CD14-positive monocyte (primary cell): ENCODE data around the gene JARID2. TPM values are rescaled to one million over a fixed set of nuclear protein-coding genes. Genes with fewer than 3 reads are reported as not detected.

Experiments used
- DNase-seq, 3 donors: peaks; one replicate each; pipeline ENCODE4 v3.0.0-alpha.2; 2011 to 2022
- H2AFZ ChIP-seq: 2 replicates; pipeline ENCODE4 v1.6.0; 2012; ENCODE audit warnings: mild to moderate bottlenecking, low read depth, low read length, inconsistent platforms; ENCODE audit not compliant: insufficient read depth, poor library complexity, severe bottlenecking
- H3K27ac ChIP-seq, 2 donors: 1 replicate in 1 of 2; 2 replicates in 1 of 2; pipeline ENCODE4 v1.5.1; 2012 to 2013; ENCODE audit warnings: low read length in 2 of 2, control low read depth in 1 of 2, inconsistent platforms in 1 of 2, low read depth in 1 of 2, mild to moderate bottlenecking in 1 of 2
- H3K27me3 ChIP-seq, 2 donors: one replicate each; pipeline versions ENCODE4 v1.6.0 to v1.6.1; 2011 to 2013; ENCODE audit warnings: low read length in 2 of 2; ENCODE audit not compliant: control insufficient read depth in 2 of 2, insufficient read depth in 2 of 2
- H3K36me3 ChIP-seq, 2 donors: replicated peaks in 1 of 2; 1 replicate in 1 of 2; 2 replicates in 1 of 2; pipeline versions ENCODE4 v1.5.1 to v1.6.1; 2012 to 2013; ENCODE audit warnings: low read length in 2 of 2, control low read depth in 1 of 2, inconsistent platforms in 1 of 2, mild to moderate bottlenecking in 1 of 2; ENCODE audit not compliant: insufficient read depth in 2 of 2, control insufficient read depth in 1 of 2
- H3K4me1 ChIP-seq, 2 donors: 1 replicate in 1 of 2; 2 replicates in 1 of 2; pipeline versions ENCODE4 v1.5.1 to v1.6.1; 2012 to 2013; ENCODE audit warnings: low read length in 2 of 2, control low read depth in 1 of 2, inconsistent platforms in 1 of 2, mild to moderate bottlenecking in 1 of 2, moderate library complexity in 1 of 2; ENCODE audit not compliant: insufficient read depth in 2 of 2, control insufficient read depth in 1 of 2
- H3K4me2 ChIP-seq: replicated peaks from 2 replicates; pipeline ENCODE3; 2012; ENCODE audit warnings: low read length, moderate library complexity, mild to moderate bottlenecking; ENCODE audit not compliant: poor library complexity, severe bottlenecking; ENCODE audit errors: extremely low read depth
- H3K4me3 ChIP-seq, 3 experiments: fragments of 200-600 bp in 1 of 3; sonication (generic) in 1 of 3; replicated peaks in 1 of 3; 1 replicate in 2 of 3; 2 replicates in 1 of 3; pipeline ENCODE4 v1.5.1; 2011 to 2013; ENCODE audit warnings: low read length in 3 of 3, mild to moderate bottlenecking in 3 of 3, control low read depth in 2 of 3, low read depth in 2 of 3, inconsistent platforms in 1 of 3, moderate library complexity in 1 of 3
- H3K79me2 ChIP-seq: 2 replicates; pipeline ENCODE4 v1.6.0; 2012; ENCODE audit warnings: mild to moderate bottlenecking, control low read depth, inconsistent platforms, low read length, moderate library complexity; ENCODE audit not compliant: insufficient read depth
- H3K9ac ChIP-seq: 2 replicates; pipeline ENCODE4 v1.6.0; 2017; ENCODE audit warnings: low read length, mild to moderate bottlenecking; ENCODE audit not compliant: insufficient read depth, poor library complexity, severe bottlenecking
- H3K9me3 ChIP-seq, 2 donors: replicated peaks in 1 of 2; 1 replicate in 1 of 2; 2 replicates in 1 of 2; pipeline versions ENCODE4 v1.5.1 to v1.6.1; 2012 to 2013; ENCODE audit warnings: low read length in 2 of 2, control low read depth in 1 of 2; ENCODE audit not compliant: control insufficient read depth in 1 of 2, insufficient read depth in 1 of 2
- H4K20me1 ChIP-seq: 2 replicates; pipeline ENCODE4 v1.6.0; 2012; ENCODE audit warnings: mild to moderate bottlenecking, low read length, control low read depth, moderate library complexity; ENCODE audit not compliant: insufficient read depth
- H3K27ac Mint-ChIP-seq, 7 donors: one replicate each; pipeline ENCODE4 v1.8.0; 2020; ENCODE audit warnings: mild to moderate bottlenecking in 7 of 7, mixed read lengths in 7 of 7, moderate library complexity in 6 of 7, inconsistent platforms in 2 of 7
- H3K27me3 Mint-ChIP-seq, 3 donors: one replicate each; pipeline ENCODE4 v1.8.0; 2021 to 2022; ENCODE audit warnings: low read depth in 3 of 3, mild to moderate bottlenecking in 3 of 3, mixed read lengths in 3 of 3, moderate library complexity in 3 of 3, inconsistent platforms in 1 of 3
- H3K36me3 Mint-ChIP-seq, 2 donors: one replicate each; pipeline ENCODE4 v1.8.0; 2020; ENCODE audit warnings: mixed read lengths in 2 of 2, inconsistent platforms in 1 of 2, mild to moderate bottlenecking in 1 of 2
- H3K4me1 Mint-ChIP-seq: one replicate; pipeline ENCODE4 v1.8.0; 2020; ENCODE audit warnings: mild to moderate bottlenecking, mixed read lengths
- H3K4me3 Mint-ChIP-seq, 2 donors: one replicate each; pipeline ENCODE4 v1.8.0; 2020; ENCODE audit warnings: mild to moderate bottlenecking in 2 of 2, mixed read lengths in 2 of 2, moderate library complexity in 1 of 2
- H3K9me3 Mint-ChIP-seq, 7 donors: one replicate each; pipeline ENCODE4 v1.8.0; 2020 to 2022; ENCODE audit warnings: mixed read lengths in 7 of 7, mild to moderate bottlenecking in 6 of 7, moderate library complexity in 6 of 7, inconsistent platforms in 2 of 7
- CTCF ChIP-seq: fragments of 200-600 bp; IDR thresholded peaks from one replicate; pipeline ENCODE4 v1.8.0; 2022; ENCODE audit warnings: antibody characterized with exemption, mild to moderate bottlenecking
- WGBS: methylation state at CpG from one replicate; pipeline ENCODE4 v1.1.5; 2013; ENCODE audit warnings: missing lambda C conversion rate; ENCODE audit not compliant: insufficient coverage; 5-methylcytosine and 5-hydroxymethylcytosine counted together
- intact Hi-C, 2 donors: fragments of 100-400 bp; cut with micrococcal nuclease; formaldehyde crosslinking; loops; one replicate each; pipeline versions ENCODE4 v1.15.0 to v1.15.1; 2023
- polyA plus RNA-seq, 3 donors: library from polyadenylated mRNA; depleted of rRNA in 1 of 3; unstranded in 2 of 3; stranded (reverse) in 1 of 3; fragments of 300-500 nt in 2 of 3; fragments of >200 nt in 1 of 3; fragmentation: Illumina TruSeq in 2 of 3; gene quantifications; 1 replicate in 2 of 3; 2 replicates in 1 of 3; pipeline ENCODE4 v1.2.3, GENCODE V29; 2012 to 2021

JARID2 gene
- polyA plus RNA-seq, 3 donors, result 6.8 to 17.5 (median 12.5) TPM

- Histone ChIP-seq H3K36me3 (peaks cover 66 to 89% of the 10 kb centered on the region in 2 donors), H3K79me2 (peaks cover 76% of the 10 kb centered on the region), H3K27ac (peak overlapping the region in 1 of 2 donors; percentile 42), H3K4me3 (no peak overlapping the region), H3K4me2 (no peak overlapping the region), H3K4me1 (no peaks in the 10 kb centered on the region), H3K9me3 (no peaks in the 10 kb centered on the region), H3K27me3 (no peaks in the 10 kb centered on the region), H3K9ac (no peak overlapping the region), H2AFZ (no peak overlapping the region), H4K20me1 (peaks cover 91% of the 10 kb centered on the region)
- no peak for DNase-seq
- WGBS, result 80% methylated on average over 1 of the region's 9 CpGs
- Mint-ChIP-seq H3K27me3 (no peaks in the 10 kb centered on the region), H3K4me1 (peaks cover 20% of the 10 kb centered on the region), H3K36me3 (peaks cover 72 to 88% of the 10 kb centered on the region in 2 donors), H3K4me3 (no peak overlapping the region), H3K27ac (peak overlapping the region in 5 of 7 donors; percentile 4 to 55 (median 33)), H3K9me3 (no peaks in the 10 kb centered on the region)
- intact Hi-C loops, result loop anchor here in 1 of 2 donors (5.0 kb wide), 1 partner anchor 129 kb away; no protein-coding TSS in a partner anchor
- TF ChIP-seq CTCF, result no peak
Measured at GRCh38 chr6:15493437-15494168, 247.7 kb downstream of the JARID2 start.

GRCh38 chr6:15495375-15495901 lies 249.6 kb downstream of the JARID2 start:
- no peaks in the 10 kb centered on the region for H3K9me3 Mint-ChIP-seq
- H3K27me3 Mint-ChIP-seq, result no peaks in the 10 kb centered on the region
- no peak overlapping the region for H3K9ac ChIP-seq
- H2AFZ ChIP-seq, result no peak overlapping the region
- intact Hi-C loops, result no loop called here
- H3K4me1 Mint-ChIP-seq, result peaks cover 10% of the 10 kb centered on the region
- H3K27me3 ChIP-seq, result no peaks in the 10 kb centered on the region
- peaks cover 91% of the 10 kb centered on the region for H4K20me1 ChIP-seq
- peaks cover 70 to 89% of the 10 kb centered on the region in 2 donors for H3K36me3 ChIP-seq
- no peaks in the 10 kb centered on the region for H3K9me3 ChIP-seq
- no peak overlapping the region for H3K4me3 ChIP-seq
- peaks cover 73 to 88% of the 10 kb centered on the region in 2 donors for H3K36me3 Mint-ChIP-seq
- no peak for DNase-seq
- WGBS, result 72% methylated on average over 6 of the region's 10 CpGs
- H3K27ac Mint-ChIP-seq, result peak overlapping the region in 2 of 7 donors; percentile 11 to 15
- H3K27ac ChIP-seq, result peak overlapping the region in 1 of 2 donors; percentile 14
- peaks cover 81% of the 10 kb centered on the region for H3K79me2 ChIP-seq
- no peak overlapping the region for H3K4me3 Mint-ChIP-seq
- no peaks in the 10 kb centered on the region for H3K4me1 ChIP-seq
- H3K4me2 ChIP-seq, result no peak overlapping the region
- no peak for TF ChIP-seq CTCF
